Measurements from ENCODE around the gene MPPED2. TPM values are rescaled to one million over a fixed set of nuclear protein-coding genes. Genes with fewer than 3 reads are reported as not detected.

MPPED2 gene
- total and polyA plus RNA-seq, 2 donors from 2014 or later: 10.8 to 12.9 TPM

DNA sequence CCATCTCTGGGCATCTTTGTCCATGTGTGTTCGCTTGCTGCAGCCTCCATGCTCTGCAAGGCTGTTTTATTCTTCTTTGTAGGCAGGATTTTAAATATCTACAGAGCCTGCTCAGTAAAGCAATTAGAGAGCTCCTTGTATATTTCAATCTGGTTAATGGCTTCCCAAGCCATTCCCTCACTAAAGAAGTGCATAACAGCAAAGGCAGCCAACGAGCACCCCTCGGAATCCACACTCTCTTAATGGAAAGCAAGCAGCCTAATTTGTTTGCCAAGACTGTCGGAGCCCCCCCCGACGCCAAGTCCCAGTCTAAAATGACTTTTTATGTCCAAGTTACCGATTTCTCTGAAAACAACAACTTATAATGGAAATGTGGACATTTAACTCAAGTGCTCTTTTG, 139.6 kb downstream of the MPPED2 start:
- FAIRE-seq: no peak
- Histone ChIP-seq H3K4me1 (ENCODE audit: control insufficient read depth in 2 of 3, insufficient read depth in 2 of 3, low read depth in 1 of 3, low read length in 3 of 3) (peaks cover 0 to 7% (median 0%) of the 10 kb centered on the region in 3 donors), H3K9ac (ENCODE audit: low read length in 3 of 3) (no peak overlapping the region), H3K9me3 (ENCODE audit: control insufficient read depth in 2 of 3, insufficient read depth in 1 of 3, low read length in 3 of 3) (no peaks in the 10 kb centered on the region), H3K36me3 (ENCODE audit: control insufficient read depth in 2 of 3, insufficient read depth in 3 of 3, low read length in 3 of 3) (no peaks in the 10 kb centered on the region), H3K27me3 (ENCODE audit: control insufficient read depth, insufficient read depth, low read length) (peaks cover 3% of the 10 kb centered on the region), H3K27ac (ENCODE audit: low read depth in 2 of 2, low read length in 2 of 2) (no peak overlapping the region), H3K4me3 (ENCODE audit: low read length in 3 of 3) (no peak overlapping the region)
- TF ChIP-seq, protein P1, sequence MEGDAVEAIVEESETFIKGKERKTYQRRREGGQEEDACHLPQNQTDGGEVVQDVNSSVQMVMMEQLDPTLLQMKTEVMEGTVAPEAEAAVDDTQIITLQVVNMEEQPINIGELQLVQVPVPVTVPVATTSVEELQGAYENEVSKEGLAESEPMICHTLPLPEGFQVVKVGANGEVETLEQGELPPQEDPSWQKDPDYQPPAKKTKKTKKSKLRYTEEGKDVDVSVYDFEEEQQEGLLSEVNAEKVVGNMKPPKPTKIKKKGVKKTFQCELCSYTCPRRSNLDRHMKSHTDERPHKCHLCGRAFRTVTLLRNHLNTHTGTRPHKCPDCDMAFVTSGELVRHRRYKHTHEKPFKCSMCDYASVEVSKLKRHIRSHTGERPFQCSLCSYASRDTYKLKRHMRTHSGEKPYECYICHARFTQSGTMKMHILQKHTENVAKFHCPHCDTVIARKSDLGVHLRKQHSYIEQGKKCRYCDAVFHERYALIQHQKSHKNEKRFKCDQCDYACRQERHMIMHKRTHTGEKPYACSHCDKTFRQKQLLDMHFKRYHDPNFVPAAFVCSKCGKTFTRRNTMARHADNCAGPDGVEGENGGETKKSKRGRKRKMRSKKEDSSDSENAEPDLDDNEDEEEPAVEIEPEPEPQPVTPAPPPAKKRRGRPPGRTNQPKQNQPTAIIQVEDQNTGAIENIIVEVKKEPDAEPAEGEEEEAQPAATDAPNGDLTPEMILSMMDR (IDR thresholded peaks at IDR 0.05; ENCODE audit: borderline replicate concordance, extremely low read depth, insufficient read depth): no peak
- intact Hi-C loops (cut with DNase I): no loop called here
- no peak for DNase-seq

DNA sequence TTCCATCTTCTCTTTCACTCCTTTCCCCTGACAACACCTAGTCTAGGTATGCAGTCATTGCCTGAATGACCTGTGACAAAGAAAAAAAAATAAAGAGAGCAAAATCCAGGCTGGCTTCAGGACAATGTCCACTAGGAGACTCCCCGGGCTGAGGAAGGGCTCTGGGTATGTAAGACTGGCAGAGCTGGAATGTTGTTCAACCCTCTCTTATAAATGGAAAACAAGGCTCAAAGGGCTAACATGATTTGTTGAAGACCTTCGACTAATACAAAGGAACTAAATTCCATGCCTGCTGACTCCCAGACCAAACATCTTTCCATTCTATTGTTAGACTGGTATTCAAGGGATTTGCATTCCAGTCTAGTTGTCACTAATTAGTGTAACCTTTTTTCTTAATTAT, 141.1 kb downstream of the MPPED2 start:
- DNase-seq (no peak), FAIRE-seq (no peak)
- H3K27me3 ChIP-seq (ENCODE audit: control insufficient read depth, insufficient read depth, low read length): peaks cover 3% of the 10 kb centered on the region
- TF ChIP-seq, protein P1 (IDR thresholded peaks at IDR 0.05; ENCODE audit: borderline replicate concordance, extremely low read depth, insufficient read depth): no peak
- intact Hi-C loops (cut with DNase I): no loop called here
- H3K27ac ChIP-seq (ENCODE audit: low read depth in 2 of 2, low read length in 2 of 2): no peak overlapping the region
- H3K36me3 ChIP-seq (ENCODE audit: control insufficient read depth in 2 of 3, insufficient read depth in 3 of 3, low read length in 3 of 3): no peaks in the 10 kb centered on the region
- H3K4me1 ChIP-seq (ENCODE audit: control insufficient read depth in 2 of 3, insufficient read depth in 2 of 3, low read depth in 1 of 3, low read length in 3 of 3): peaks cover 0 to 7% (median 0%) of the 10 kb centered on the region in 3 donors
- no peak overlapping the region for H3K4me3 ChIP-seq (ENCODE audit: low read length in 3 of 3)
- H3K9ac ChIP-seq (ENCODE audit: low read length in 3 of 3): no peak overlapping the region
- H3K9me3 ChIP-seq (ENCODE audit: control insufficient read depth in 2 of 3, insufficient read depth in 1 of 3, low read length in 3 of 3): no peaks in the 10 kb centered on the region

DNA sequence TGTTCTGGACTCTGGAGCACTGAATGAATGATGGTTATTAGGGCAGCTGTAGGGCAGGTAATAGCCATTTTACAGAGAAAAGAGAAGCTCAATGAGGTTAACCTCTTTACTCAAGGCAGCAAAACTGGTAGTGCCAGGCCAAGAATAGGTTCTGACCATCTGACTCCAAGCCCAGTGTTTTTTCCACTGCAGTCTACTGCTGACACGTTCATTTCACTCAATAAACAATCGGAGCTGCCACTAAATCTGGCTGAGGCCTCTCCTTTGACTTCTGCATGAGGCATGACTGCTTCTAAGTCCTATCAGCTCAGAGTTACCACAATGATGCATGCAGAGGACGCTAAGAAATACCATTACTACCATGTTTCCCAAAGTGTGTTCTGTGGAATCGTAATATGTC, 145.6 kb downstream of the MPPED2 start:
- no peaks in the 10 kb centered on the region for H3K9me3 ChIP-seq (ENCODE audit: control insufficient read depth in 2 of 3, insufficient read depth in 1 of 3, low read length in 3 of 3)
- FAIRE-seq (no peak), DNase-seq (no peak)
- no peak overlapping the region for H3K4me3 ChIP-seq (ENCODE audit: low read length in 3 of 3)
- no peaks in the 10 kb centered on the region for H3K36me3 ChIP-seq (ENCODE audit: control insufficient read depth in 2 of 3, insufficient read depth in 3 of 3, low read length in 3 of 3)
- TF ChIP-seq, protein P1 (IDR thresholded peaks at IDR 0.05; ENCODE audit: borderline replicate concordance, extremely low read depth, insufficient read depth): no peak
- H3K4me1 ChIP-seq (ENCODE audit: control insufficient read depth in 2 of 3, insufficient read depth in 2 of 3, low read depth in 1 of 3, low read length in 3 of 3): peaks cover 0 to 7% (median 3%) of the 10 kb centered on the region in 3 donors
- no peak overlapping the region for H3K27ac ChIP-seq (ENCODE audit: low read depth in 2 of 2, low read length in 2 of 2)
- intact Hi-C loops (cut with DNase I): no loop called here
- H3K27me3 ChIP-seq (ENCODE audit: control insufficient read depth, insufficient read depth, low read length): peaks cover 2% of the 10 kb centered on the region
- no peak overlapping the region for H3K9ac ChIP-seq (ENCODE audit: low read length in 3 of 3)

DNA sequence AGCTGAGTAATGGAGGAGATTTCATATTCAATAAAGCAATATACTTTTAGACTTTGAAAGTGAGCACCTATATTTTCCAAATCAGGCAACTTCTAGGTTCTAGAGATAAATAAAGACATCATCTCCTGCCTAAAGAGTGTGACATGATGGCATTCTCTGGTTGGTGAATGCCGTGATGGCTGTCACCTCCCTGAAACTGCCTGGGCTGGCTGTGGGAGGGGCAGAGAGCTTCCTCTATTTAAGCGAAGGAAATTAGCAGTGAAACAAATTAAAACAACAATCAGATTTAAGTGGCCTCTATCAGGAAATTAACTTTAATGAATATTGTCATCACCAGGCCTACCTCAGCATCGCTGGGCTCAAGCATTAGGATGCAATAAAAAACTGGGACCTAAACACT, 149.4 kb downstream of the MPPED2 start:
- FAIRE-seq: no peak
- Histone ChIP-seq H3K9me3 (ENCODE audit: control insufficient read depth in 2 of 3, insufficient read depth in 1 of 3, low read length in 3 of 3) (no peaks in the 10 kb centered on the region), H3K4me3 (ENCODE audit: low read length in 3 of 3) (no peak overlapping the region), H3K4me1 (ENCODE audit: control insufficient read depth in 2 of 3, insufficient read depth in 2 of 3, low read depth in 1 of 3, low read length in 3 of 3) (peaks cover 0 to 4% (median 0%) of the 10 kb centered on the region in 3 donors), H3K36me3 (ENCODE audit: control insufficient read depth in 2 of 3, insufficient read depth in 3 of 3, low read length in 3 of 3) (no peaks in the 10 kb centered on the region), H3K27me3 (ENCODE audit: control insufficient read depth, insufficient read depth, low read length) (no peaks in the 10 kb centered on the region), H3K27ac (ENCODE audit: low read depth in 2 of 2, low read length in 2 of 2) (no peak overlapping the region), H3K9ac (ENCODE audit: low read length in 3 of 3) (no peak overlapping the region)
- TF ChIP-seq, protein P1 (IDR thresholded peaks at IDR 0.05; ENCODE audit: borderline replicate concordance, extremely low read depth, insufficient read depth): no peak
- no peak for DNase-seq
- intact Hi-C loops (cut with DNase I): no loop called here
